Left ventricle myocardium inferior (tissue), 1 donor: ENCODE measurements around the gene NIP7. TPM values are rescaled to one million over a fixed set of nuclear protein-coding genes. Genes with fewer than 3 reads are reported as not detected.

Experiments used
- DNase-seq: peaks from one replicate; pipeline ENCODE4 v3.0.0-alpha.2; 2020
- H3K27ac ChIP-seq: fragments of 200-600 bp; replicated peaks from 2 replicates; pipeline ENCODE4 v1.8.0; 2021
- H3K27me3 ChIP-seq: fragments of 200-600 bp; 2 replicates; pipeline ENCODE4 v1.8.0; 2021; ENCODE audit warnings: low read depth
- H3K36me3 ChIP-seq: fragments of 200-600 bp; 2 replicates; pipeline ENCODE4 v1.8.0; 2021
- H3K4me1 ChIP-seq: fragments of 200-600 bp; 2 replicates; pipeline ENCODE4 v1.8.0; 2021
- H3K4me3 ChIP-seq: fragments of 200-600 bp; 2 replicates; pipeline ENCODE4 v1.8.0; 2021; ENCODE audit warnings: mild to moderate bottlenecking, moderate library complexity
- H3K9me3 ChIP-seq: fragments of 200-600 bp; replicated peaks from 2 replicates; pipeline ENCODE4 v1.8.0; 2021
- CTCF ChIP-seq: fragments of 200-600 bp; IDR thresholded peaks from 2 replicates; pipeline ENCODE4 v1.8.0; 2021; ENCODE audit warnings: antibody characterized with exemption, mild to moderate bottlenecking, borderline replicate concordance
- intact Hi-C: fragments of 100-400 bp; cut with micrococcal nuclease; formaldehyde crosslinking; loops from one replicate; pipeline ENCODE4 v1.11.0; 2022
- total RNA-seq: library from RNA; stranded (reverse); fragmentation: NEBNext Ultra II Directional; extraction: Animal tissue kit (Norgen Biotek cat#: 25700); gene quantifications from one replicate; pipeline ENCODE4 v1.2.1, GENCODE V29; 2021
- donor health status: DM: no; HTN: yes; CAD: no; lungs with severe emphysema.

NIP7 gene
- total RNA-seq, 1 donor from 2014 or later = 8.2 TPM

GRCh38 chr16:69301187-69301586, 38.4 kb upstream of the NIP7 start:
- no peak overlapping the region for H3K27ac ChIP-seq
- H3K27me3 ChIP-seq = no peaks in the 10 kb centered on the region
- no peak for DNase-seq
- no peaks in the 10 kb centered on the region for H3K9me3 ChIP-seq
- intact Hi-C loops = no loop called here
- H3K4me3 ChIP-seq = no peak overlapping the region
- H3K36me3 ChIP-seq = peaks cover 23% of the 10 kb centered on the region
- no peaks in the 10 kb centered on the region for H3K4me1 ChIP-seq
- no peak for TF ChIP-seq CTCF

- DNase-seq = no peak
- no peak overlapping the region for H3K4me3 ChIP-seq
- no peak overlapping the region for H3K27ac ChIP-seq
- H3K9me3 ChIP-seq = no peaks in the 10 kb centered on the region
- H3K4me1 ChIP-seq = no peaks in the 10 kb centered on the region
- peaks cover 23% of the 10 kb centered on the region for H3K36me3 ChIP-seq
- intact Hi-C loops = no loop called here
- no peaks in the 10 kb centered on the region for H3K27me3 ChIP-seq
- no peak for TF ChIP-seq CTCF
These were observed 37.7 kb upstream of the NIP7 start for GRCh38 chr16:69301861-69302260.

DNA sequence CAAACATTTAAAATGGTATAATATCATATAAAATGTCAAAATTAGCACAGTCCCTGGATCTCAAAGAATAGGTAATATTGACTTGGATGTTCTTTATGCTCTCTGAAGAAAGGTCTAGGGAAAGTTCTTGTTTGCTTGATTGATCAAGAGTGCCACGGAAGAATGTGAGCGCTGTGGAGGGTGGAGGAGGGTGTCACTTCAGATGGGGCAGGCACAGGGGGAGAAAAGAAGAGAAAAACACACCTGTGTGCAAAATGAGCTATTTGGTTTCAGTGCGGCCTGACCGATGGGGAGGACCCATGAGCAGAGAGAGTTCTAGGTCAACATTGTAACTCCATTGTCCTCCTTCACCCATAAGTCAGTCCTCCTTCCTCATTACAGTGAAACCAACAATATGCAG, 37.3 kb upstream of the NIP7 start:
- peaks cover 23% of the 10 kb centered on the region for H3K36me3 ChIP-seq
- TF ChIP-seq CTCF = no peak
- no peak overlapping the region for H3K4me3 ChIP-seq
- H3K9me3 ChIP-seq = no peaks in the 10 kb centered on the region
- intact Hi-C loops = no loop called here
- DNase-seq = no peak
- no peaks in the 10 kb centered on the region for H3K27me3 ChIP-seq
- no peak overlapping the region for H3K27ac ChIP-seq
- no peaks in the 10 kb centered on the region for H3K4me1 ChIP-seq

GRCh38 chr16:69306031-69306430, 33.5 kb upstream of the NIP7 start:
- H3K27ac ChIP-seq = no peak overlapping the region
- no peak for DNase-seq
- intact Hi-C loops = no loop called here
- H3K36me3 ChIP-seq = peaks cover 15% of the 10 kb centered on the region
- peaks cover 5% of the 10 kb centered on the region for H3K4me1 ChIP-seq
- no peak for TF ChIP-seq CTCF
- no peaks in the 10 kb centered on the region for H3K9me3 ChIP-seq
- H3K4me3 ChIP-seq = no peak overlapping the region
- H3K27me3 ChIP-seq = no peaks in the 10 kb centered on the region

- Histone ChIP-seq H3K9me3 (no peaks in the 10 kb centered on the region), H3K27me3 (no peaks in the 10 kb centered on the region), H3K36me3 (peaks cover 10% of the 10 kb centered on the region), H3K4me1 (peaks cover 14% of the 10 kb centered on the region), H3K27ac (no peak overlapping the region), H3K4me3 (no peak overlapping the region)
- TF ChIP-seq CTCF = no peak
- intact Hi-C loops = no loop called here
- no peak for DNase-seq
These were observed 32.5 kb upstream of the NIP7 start for GRCh38 chr16:69307091-69307490.

GRCh38 chr16:69307856-69308255, 31.7 kb upstream of the NIP7 start:
- no peak overlapping the region for H3K27ac ChIP-seq
- DNase-seq = no peak
- H3K9me3 ChIP-seq = no peaks in the 10 kb centered on the region
- no peak for TF ChIP-seq CTCF
- H3K4me1 ChIP-seq = peaks cover 22% of the 10 kb centered on the region
- peaks cover 10% of the 10 kb centered on the region for H3K36me3 ChIP-seq
- intact Hi-C loops = no loop called here
- no peaks in the 10 kb centered on the region for H3K27me3 ChIP-seq
- no peak overlapping the region for H3K4me3 ChIP-seq
